Kidney epithelial cell (primary cell): ENCODE results near the gene SESN1. TPM values are rescaled to one million over a fixed set of nuclear protein-coding genes. Genes with fewer than 3 reads are reported as not detected.

ENCODE experiments used
- DNase-seq: peaks from one replicate; pipeline ENCODE4 v3.0.0-alpha.2; 2010; ENCODE audit warnings: low read depth
- H3K27me3 ChIP-seq: 2 replicates; pipeline ENCODE4 v1.6.0; 2011; ENCODE audit warnings: low read length; ENCODE audit not compliant: control insufficient read depth, insufficient read depth
- H3K36me3 ChIP-seq: 2 replicates; pipeline ENCODE4 v1.5.1; 2011; ENCODE audit warnings: low read length; ENCODE audit not compliant: control insufficient read depth, insufficient read depth
- H3K4me3 ChIP-seq: 2 replicates; pipeline ENCODE4 v1.5.1; 2011; ENCODE audit warnings: low read depth, mild to moderate bottlenecking, control low read depth, low read length
- total RNA-seq: library from RNA; depleted of rRNA; stranded (reverse); fragments of >200 nt; gene quantifications from 2 replicates; pipeline ENCODE4 v1.2.3, GENCODE V29; 2015
- TF ChIP-seq, protein P1 (sequence below): IDR thresholded peaks from 2 replicates; pipeline ENCODE4 v1.5.1; 2011; ENCODE audit warnings: mild to moderate bottlenecking, moderate library complexity, low read length, control low read depth, inconsistent platforms; ENCODE audit not compliant: insufficient read depth, poor library complexity, severe bottlenecking

The SESN1 gene
- total RNA-seq, 1 donor from 2014 or later: 13.2 TPM

DNA sequence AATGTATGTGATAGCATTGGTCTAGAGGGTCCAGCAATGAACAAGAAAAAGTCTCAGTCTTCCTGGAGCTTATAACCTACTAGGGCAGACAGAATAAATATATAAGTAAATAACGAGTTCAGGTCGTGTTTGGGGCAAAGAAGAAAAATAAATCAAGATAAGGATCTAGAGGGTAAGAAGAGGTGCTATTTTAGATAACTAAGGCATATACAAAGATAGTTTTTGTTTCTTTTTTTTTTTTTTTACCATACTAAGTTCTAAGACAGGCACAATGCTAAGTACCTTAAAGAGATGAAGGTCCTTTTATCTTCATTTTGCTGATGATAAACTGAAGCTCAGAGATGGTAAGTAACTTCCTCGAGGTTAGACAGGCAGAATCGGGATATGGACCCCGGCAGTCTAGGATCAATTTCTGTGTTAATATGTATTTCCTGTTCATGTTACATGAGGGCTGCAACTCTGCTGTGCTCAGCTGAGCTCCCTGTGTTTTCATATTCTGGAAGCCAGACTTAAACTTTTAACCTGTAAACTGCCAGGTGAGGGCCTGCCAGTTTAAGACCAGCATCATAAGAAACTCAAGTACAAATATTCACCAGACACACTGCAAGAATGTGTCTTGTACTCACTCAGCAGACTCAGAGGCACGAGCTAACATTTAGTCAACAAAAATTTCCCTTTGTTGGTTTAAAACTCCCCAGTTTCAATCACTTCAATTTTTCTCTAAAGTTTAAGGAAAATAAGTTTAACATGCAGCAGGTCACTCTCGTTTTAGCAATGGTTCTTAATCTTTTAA, 23.3 kb downstream of the SESN1 start:
- Histone ChIP-seq H3K4me3 (no peak overlapping the region), H3K27me3 (no peaks in the 10 kb centered on the region), H3K36me3 (no peaks in the 10 kb centered on the region)
- DNase-seq: no peak
- TF ChIP-seq, protein P1, sequence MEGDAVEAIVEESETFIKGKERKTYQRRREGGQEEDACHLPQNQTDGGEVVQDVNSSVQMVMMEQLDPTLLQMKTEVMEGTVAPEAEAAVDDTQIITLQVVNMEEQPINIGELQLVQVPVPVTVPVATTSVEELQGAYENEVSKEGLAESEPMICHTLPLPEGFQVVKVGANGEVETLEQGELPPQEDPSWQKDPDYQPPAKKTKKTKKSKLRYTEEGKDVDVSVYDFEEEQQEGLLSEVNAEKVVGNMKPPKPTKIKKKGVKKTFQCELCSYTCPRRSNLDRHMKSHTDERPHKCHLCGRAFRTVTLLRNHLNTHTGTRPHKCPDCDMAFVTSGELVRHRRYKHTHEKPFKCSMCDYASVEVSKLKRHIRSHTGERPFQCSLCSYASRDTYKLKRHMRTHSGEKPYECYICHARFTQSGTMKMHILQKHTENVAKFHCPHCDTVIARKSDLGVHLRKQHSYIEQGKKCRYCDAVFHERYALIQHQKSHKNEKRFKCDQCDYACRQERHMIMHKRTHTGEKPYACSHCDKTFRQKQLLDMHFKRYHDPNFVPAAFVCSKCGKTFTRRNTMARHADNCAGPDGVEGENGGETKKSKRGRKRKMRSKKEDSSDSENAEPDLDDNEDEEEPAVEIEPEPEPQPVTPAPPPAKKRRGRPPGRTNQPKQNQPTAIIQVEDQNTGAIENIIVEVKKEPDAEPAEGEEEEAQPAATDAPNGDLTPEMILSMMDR: no peak

DNA sequence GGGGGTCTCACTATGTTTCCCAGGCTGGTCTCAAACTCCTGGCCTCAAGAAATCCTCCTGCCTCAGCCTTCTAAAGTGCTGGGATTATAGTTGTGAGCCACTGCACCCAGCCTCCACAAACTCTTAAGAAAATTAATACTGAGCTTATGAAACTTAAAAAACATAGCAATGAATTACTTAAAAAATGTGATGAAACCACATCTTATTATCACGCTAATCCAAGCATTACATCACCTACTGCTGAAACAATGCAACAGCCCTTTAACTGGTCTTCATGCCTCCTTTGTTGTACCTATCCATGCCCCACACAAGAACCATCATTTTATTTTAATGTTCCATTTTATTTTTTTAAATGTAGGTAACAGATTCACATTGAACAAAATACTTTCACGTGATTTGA, 24.9 kb downstream of the SESN1 start:
- no peak overlapping the region for H3K4me3 ChIP-seq

DNA sequence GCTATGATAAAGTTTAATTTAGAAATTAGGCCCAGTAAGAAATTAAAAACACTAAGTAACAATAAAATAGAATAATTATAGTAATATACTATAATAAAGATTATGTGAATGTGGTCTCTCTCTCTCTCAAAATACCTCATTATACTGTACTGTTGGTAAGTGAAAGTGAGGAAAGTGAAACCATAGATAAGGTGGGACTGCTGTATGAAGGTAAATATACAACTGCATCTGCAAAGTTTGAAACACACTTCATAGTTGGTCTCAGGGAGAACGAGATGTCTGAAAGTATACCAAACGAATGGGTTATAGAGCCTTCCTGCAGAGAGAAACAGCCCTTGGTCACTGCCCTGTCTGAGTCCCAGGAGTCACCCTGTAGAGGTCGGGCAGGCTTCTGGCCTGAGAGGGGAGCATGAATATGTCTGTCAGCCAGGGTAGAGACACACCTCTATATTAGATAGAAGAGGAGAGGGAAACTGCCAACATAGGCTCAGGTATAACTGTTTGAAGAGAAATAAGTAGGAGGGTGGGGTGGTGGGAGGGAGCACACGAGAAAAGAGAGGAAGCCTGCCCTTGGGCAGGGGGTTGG, 31.8 kb downstream of the SESN1 start:
- TF ChIP-seq, protein P1: no peak
- no peak overlapping the region for H3K4me3 ChIP-seq
- H3K27me3 ChIP-seq: no peaks in the 10 kb centered on the region
- no peak for DNase-seq
- no peaks in the 10 kb centered on the region for H3K36me3 ChIP-seq

More for the DNA sequence above, 24.9 kb downstream of the SESN1 start:
- no peaks in the 10 kb centered on the region for H3K36me3 ChIP-seq
- TF ChIP-seq, protein P1: no peak
- DNase-seq: no peak
- no peaks in the 10 kb centered on the region for H3K27me3 ChIP-seq

DNA sequence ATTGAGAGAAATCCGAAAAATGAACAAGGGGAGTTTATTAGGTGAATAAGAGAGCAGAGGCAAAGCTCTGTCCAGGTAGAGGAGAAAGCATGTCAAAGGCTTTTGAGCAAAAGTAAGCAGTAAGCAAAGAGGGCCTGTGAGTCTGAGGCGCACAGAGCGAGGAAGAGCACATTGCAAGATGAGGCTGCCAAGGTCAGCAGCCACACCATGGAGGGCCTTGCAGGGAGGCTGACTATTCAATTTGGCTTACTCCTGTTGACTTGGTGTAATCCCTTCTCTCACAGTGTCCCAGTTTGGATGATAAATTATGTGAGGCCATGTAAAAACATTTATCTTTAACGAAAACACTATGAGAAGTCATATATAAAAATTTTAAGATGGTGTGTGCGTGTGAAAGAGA, 32.4 kb downstream of the SESN1 start:
- H3K4me3 ChIP-seq: no peak overlapping the region
- no peaks in the 10 kb centered on the region for H3K27me3 ChIP-seq
- DNase-seq: no peak
- TF ChIP-seq, protein P1: no peak
- H3K36me3 ChIP-seq: no peaks in the 10 kb centered on the region

DNA sequence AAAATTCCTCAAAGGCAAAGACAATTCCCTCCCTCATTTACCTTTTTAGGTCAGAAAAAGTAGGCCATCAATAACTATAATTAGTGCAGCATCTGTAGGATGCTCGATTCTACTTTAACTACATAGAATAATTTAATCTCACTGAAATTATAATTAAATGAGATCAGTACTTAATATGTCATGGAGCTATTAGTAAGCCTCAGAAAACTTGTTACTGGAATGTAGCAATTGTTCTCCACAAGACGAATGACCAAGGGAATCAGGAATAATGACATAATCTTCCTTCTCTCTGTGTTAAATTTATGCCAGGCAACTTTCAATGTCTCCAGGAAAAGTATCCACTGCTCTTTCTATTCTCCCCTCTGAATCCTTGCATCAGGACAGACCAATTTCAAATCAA, 34.1 kb downstream of the SESN1 start:
- Histone ChIP-seq H3K4me3 (no peak overlapping the region), H3K36me3 (no peaks in the 10 kb centered on the region), H3K27me3 (no peaks in the 10 kb centered on the region)
- DNase-seq: no peak
- TF ChIP-seq, protein P1: no peak
